T47D (cell line): Measurements from ENCODE around the gene ATPAF2.

Experiments
- DNase-seq, 2 experiments: peaks; one replicate each; pipeline versions ENCODE4 v3.0.0 to v3.0.0-alpha.2; 2011 to 2012; ENCODE audit warnings: low read depth in 1 of 2, low spot score in 1 of 2
- JUND ChIP-seq: IDR thresholded peaks from 2 replicates; pipeline ENCODE4 v1.6.1; 2012; ENCODE audit warnings: low read depth
- in situ Hi-C: cut with HindIII; loops from 2 replicates; pipeline ENCODE4 v1.10.0; 2016; ENCODE audit warnings: low sequenced_read_pairs, low pct_unique_long_range_greater_than_20kb

Gene ATPAF2

GRCh38 chr17:18059283-18059682 is 20.3 kb upstream of the ATPAF2 start:
- TF ChIP-seq JUND = no peak
- DNase-seq = no peak
- in situ Hi-C loops = no loop called here

- TF ChIP-seq JUND = no peak
- DNase-seq = no peak
- in situ Hi-C loops = no loop called here
Observed at GRCh38 chr17:18056214-18056613, 17.2 kb upstream of the ATPAF2 start.

- TF ChIP-seq JUND = no peak
- in situ Hi-C loops = no loop called here
Observed at GRCh38 chr17:18055597-18055996, 16.6 kb upstream of the ATPAF2 start.

GRCh38 chr17:18045691-18046350 is 6.9 kb upstream of the ATPAF2 start:
- in situ Hi-C loops = no loop called here
- TF ChIP-seq JUND = no peak
- DNase-seq = no peak

More at GRCh38 chr17:18055597-18055996, 16.6 kb upstream of the ATPAF2 start:
- peak in 1 of 2 experiments; percentile 15 for DNase-seq

- TF ChIP-seq JUND = no peak
- in situ Hi-C loops = no loop called here
- DNase-seq = no peak
Observed at GRCh38 chr17:18044609-18045008, 5.6 kb upstream of the ATPAF2 start.

- peak; percentile 21 to 53 for DNase-seq
- no peak for TF ChIP-seq JUND
- in situ Hi-C loops = no loop called here
Observed at GRCh38 chr17:18043491-18043890, 4.5 kb upstream of the ATPAF2 start.

- no peak for TF ChIP-seq JUND
- DNase-seq = no peak
- in situ Hi-C loops = no loop called here
Observed at GRCh38 chr17:18042983-18043382, 4.0 kb upstream of the ATPAF2 start.

GRCh38 chr17:18041776-18042175 is 2.8 kb upstream of the ATPAF2 start:
- in situ Hi-C loops = no loop called here
- no peak for TF ChIP-seq JUND
- DNase-seq = peak in 1 of 2 experiments; percentile 9

- no peak for TF ChIP-seq JUND
- no peak for DNase-seq
- in situ Hi-C loops = no loop called here
Observed at GRCh38 chr17:18040261-18040858, 1.4 kb upstream of the ATPAF2 start.

- in situ Hi-C loops = no loop called here
- no peak for TF ChIP-seq JUND
- peak; percentile 6 to 25 for DNase-seq
Observed at GRCh38 chr17:18039535-18040260, 730 bp upstream of the ATPAF2 start.

- TF ChIP-seq JUND = no peak
- in situ Hi-C loops = no loop called here
Observed at GRCh38 chr17:18038149-18038850, 668 bp downstream of the ATPAF2 start.

GRCh38 chr17:18037486-18037885 is 1.5 kb downstream of the ATPAF2 start:
- in situ Hi-C loops = no loop called here

More at GRCh38 chr17:18038149-18038850, 668 bp downstream of the ATPAF2 start:
- DNase-seq = no peak

More at GRCh38 chr17:18037486-18037885, 1.5 kb downstream of the ATPAF2 start:
- DNase-seq = no peak
- TF ChIP-seq JUND = no peak
